A549 treated with AZD2906 at 1 μM for 4 hours (cell line): ENCODE data around the gene WDR49. TPM values are rescaled to one million over a fixed set of nuclear protein-coding genes. Genes with fewer than 3 reads are reported as not detected.

ENCODE experiments used
- total RNA-seq: library from RNA; stranded (reverse); fragments of 200-300 nt; extraction: Qiagen RNA extraction; gene quantifications from 5 replicates; pipeline ENCODE4 v1.2.3, GENCODE V29; 2022

The WDR49 gene
- not detected in 5 replicates for total RNA-seq

DNA sequence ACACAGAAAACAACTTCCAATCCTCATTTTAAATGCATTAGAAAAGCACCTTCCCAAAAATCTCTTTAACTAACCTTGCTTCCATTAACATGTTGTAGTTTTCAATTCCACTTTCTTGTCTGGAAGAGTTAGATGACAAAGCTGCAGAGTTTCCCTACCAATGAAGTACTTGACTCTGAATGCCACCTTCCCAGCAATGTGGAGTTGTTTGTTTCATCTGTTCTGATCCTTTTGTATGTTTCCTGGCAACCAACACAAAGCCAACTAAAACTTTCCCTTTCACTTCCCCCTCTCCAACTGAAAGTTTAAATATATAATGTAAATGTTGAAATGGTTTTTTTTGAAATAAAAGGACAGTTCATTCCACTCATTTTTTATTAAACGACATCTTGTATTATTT lies at the start of gene WDR49:
Gene WDR49, minus strand, starts transcription at position 183 of the 400 bp plus-strand sequence. CDS start 517 bp downstream, outside the sequence.

DNA sequence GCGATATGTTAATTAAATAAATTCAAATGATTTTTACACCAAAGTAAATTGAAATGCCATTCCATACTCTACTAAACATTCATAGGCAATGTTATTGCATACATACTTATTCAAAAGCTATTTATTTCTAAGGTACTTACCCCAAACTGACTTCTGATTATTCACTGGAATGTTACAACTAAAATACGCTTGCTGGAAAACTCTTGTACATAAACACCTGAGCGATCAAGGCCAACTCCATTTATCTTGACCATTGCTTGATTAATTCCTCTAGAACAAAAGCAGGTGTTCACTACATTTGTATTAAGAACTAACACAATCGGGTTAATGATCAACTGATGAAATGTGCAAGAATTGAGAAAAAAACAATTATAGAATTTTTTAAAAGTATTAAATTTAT lies 179.9 kb downstream of the WDR49 start, which contains the start of gene SERPINI2:
Gene SERPINI2, minus strand, starts transcription at position 180 of the 400 bp plus-strand sequence. CDS start 2,208 bp downstream, outside the sequence.

Other genes starting within 250 kb of the WDR49 start
- not detected in 5 replicates for gene SERPINI2, start 179.9 kb downstream of the WDR49 start, total RNA-seq
- 47.6 to 64.7 TPM (median 52.8 TPM) in 5 replicates for gene PDCD10, start 81.0 kb upstream of the WDR49 start, total RNA-seq
- 2.8 to 3.2 TPM (median 3.0 TPM) in 5 replicates for gene SERPINI1, start 81.8 kb upstream of the WDR49 start, total RNA-seq